ENCODE results near the gene PRRX2. TPM values are rescaled to one million over a fixed set of nuclear protein-coding genes. Genes with fewer than 3 reads are reported as not detected.

Gene PRRX2
- 112 TPM for total RNA-seq

- peak in 1 of 2 donors; percentile 77 for DNase-seq (ENCODE audit: low spot score in 2 of 2)
- no peak for TF ChIP-seq CTCF (IDR thresholded peaks at IDR 0.05)
- Histone ChIP-seq H3K4me3 (peak within 1 kb of the TSS; percentile 59 to 76), H3K36me3 (no peaks in the 10 kb centered on the region), H3K4me1 (peaks cover 0 to 30% of the 10 kb centered on the region in 2 donors), H3K9me3 (no peaks in the 10 kb centered on the region), H3K27ac (peak within 1 kb of the TSS; percentile 68 to 74), H3K27me3 (no peaks in the 10 kb centered on the region)
- intact Hi-C loops (cut with DNase I), result loop anchor here (2.0 kb wide), 1 partner anchor 23 kb away; the partner anchor contains the start of gene ASB6
Measured at GRCh38 chr9:129665389-129665775, at the start of gene PRRX2. Gene PRRX2, plus strand, starts transcription at chr9:129665647. Its CDS starts 221 bp downstream, at chr9:129665868.

- intact Hi-C loops (cut with DNase I), result no loop called here
- no peak for DNase-seq (ENCODE audit: low spot score in 2 of 2)
- peak in 1 of 3 experiments; percentile 17 for TF ChIP-seq CTCF (IDR thresholded peaks at IDR 0.05)
- H3K4me3 ChIP-seq, result no peak overlapping the region
- H3K4me1 ChIP-seq, result peaks cover 7 to 21% of the 10 kb centered on the region in 2 donors
- H3K36me3 ChIP-seq, result no peaks in the 10 kb centered on the region
- no peaks in the 10 kb centered on the region for H3K9me3 ChIP-seq
- H3K27ac ChIP-seq, result no peak overlapping the region
- H3K27me3 ChIP-seq, result no peaks in the 10 kb centered on the region
Measured at GRCh38 chr9:129617167-129617566, 48.3 kb upstream of the PRRX2 start.

- intact Hi-C loops (cut with DNase I), result no loop called here
- peak in 1 of 3 experiments; percentile 23 for TF ChIP-seq CTCF (IDR thresholded peaks at IDR 0.05)
- H3K27me3 ChIP-seq, result no peaks in the 10 kb centered on the region
- H3K36me3 ChIP-seq, result no peaks in the 10 kb centered on the region
- no peak for DNase-seq (ENCODE audit: low spot score in 2 of 2)
- H3K4me1 ChIP-seq, result peaks cover 7 to 12% of the 10 kb centered on the region in 2 donors
- H3K27ac ChIP-seq, result peak overlapping the region in 1 of 2 donors; percentile 67
- no peaks in the 10 kb centered on the region for H3K9me3 ChIP-seq
- peak overlapping the region; percentile 74 to 95 for H3K4me3 ChIP-seq
Measured at GRCh38 chr9:129619787-129620668, 45.4 kb upstream of the PRRX2 start.

- H3K36me3 ChIP-seq, result no peaks in the 10 kb centered on the region
- peak within 1 kb of the TSS; percentile 74 to 95 for H3K4me3 ChIP-seq
- H3K4me1 ChIP-seq, result peaks cover 7 to 12% of the 10 kb centered on the region in 2 donors
- intact Hi-C loops (cut with DNase I), result no loop called here
- peak within 1 kb of the TSS in 1 of 2 donors; percentile 67 for H3K27ac ChIP-seq
- TF ChIP-seq CTCF (IDR thresholded peaks at IDR 0.05), result no peak
- DNase-seq (ENCODE audit: low spot score in 2 of 2), result no peak
- no peaks in the 10 kb centered on the region for H3K27me3 ChIP-seq
- H3K9me3 ChIP-seq, result no peaks in the 10 kb centered on the region
Measured at GRCh38 chr9:129620669-129621295, 44.7 kb upstream of the PRRX2 start, which contains the start of gene C9orf50. Gene C9orf50, minus strand, starts transcription at chr9:129621101. Its CDS starts 527 bp downstream, at chr9:129620574.

- no peak for TF ChIP-seq CTCF (IDR thresholded peaks at IDR 0.05)
- Histone ChIP-seq H3K4me1 (peaks cover 11 to 29% of the 10 kb centered on the region in 2 donors), H3K36me3 (no peaks in the 10 kb centered on the region), H3K4me3 (no peak overlapping the region), H3K27ac (no peak overlapping the region), H3K27me3 (no peaks in the 10 kb centered on the region), H3K9me3 (no peaks in the 10 kb centered on the region)
- intact Hi-C loops (cut with DNase I), result no loop called here
- no peak for DNase-seq (ENCODE audit: low spot score in 2 of 2)
Measured at GRCh38 chr9:129623331-129623730, 42.1 kb upstream of the PRRX2 start.
